Measurements from ENCODE around the gene TNS3. TPM values are rescaled to one million over a fixed set of nuclear protein-coding genes. Genes with fewer than 3 reads are reported as not detected.

Gene TNS3
- total and polyA plus RNA-seq, 2 of the 13 experiments (the other 11 are each of a cell fraction or from before 2014, with no cell fraction given), result 52.9 to 55.7 TPM

DNA sequence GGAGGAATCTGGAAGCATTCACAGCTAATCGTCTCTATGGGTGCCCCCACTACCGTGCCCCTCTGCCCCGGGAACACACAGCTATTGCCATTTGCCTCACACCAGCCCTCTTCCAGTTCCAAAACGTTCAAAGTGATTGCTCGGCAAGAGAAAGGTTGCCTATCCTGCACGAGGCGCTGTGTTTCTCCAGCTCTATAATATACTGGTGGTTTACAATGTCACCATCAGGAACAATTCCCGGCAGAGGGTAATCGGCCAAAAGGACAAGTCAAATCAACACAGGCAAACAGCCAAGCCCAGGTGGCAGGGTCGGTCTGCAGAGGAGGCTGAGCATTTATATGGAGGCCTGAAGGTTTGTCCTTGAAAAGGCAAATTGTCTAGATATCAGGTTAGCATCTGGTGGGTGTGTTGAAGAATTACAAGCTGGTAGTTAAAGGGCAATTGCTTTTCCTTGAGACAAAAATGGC is 29.2 kb upstream of the TNS3 start (continued):
- TF ChIP-seq ZBTB34 (CRISPR knock-in tag; IDR thresholded peaks at IDR 0.05) (peak; percentile 91), SCMH1 (CRISPR knock-in tag; IDR thresholded peaks at IDR 0.05; ENCODE audit: borderline replicate concordance) (no peak), SMARCC2 (IDR thresholded peaks at IDR 0.05) (no peak), FOXM1 (CRISPR knock-in tag; IDR thresholded peaks at IDR 0.05) (no peak), BATF2 (CRISPR knock-in tag; IDR thresholded peaks at IDR 0.05) (no peak), ZNF639 (CRISPR knock-in tag; conservative IDR thresholded peaks at IDR 0.05) (no peak), DR1 (CRISPR knock-in tag; IDR thresholded peaks at IDR 0.05) (no peak), SNAPC4 (CRISPR knock-in tag; IDR thresholded peaks at IDR 0.05) (no peak), ZNF652 (CRISPR knock-in tag; IDR thresholded peaks at IDR 0.05; ENCODE audit: borderline replicate concordance, low read depth) (no peak), SMARCE1 (IDR thresholded peaks at IDR 0.05; ENCODE audit: borderline replicate concordance) (no peak), ZNF549 (CRISPR knock-in tag; IDR thresholded peaks at IDR 0.05) (no peak), BRCA1 (CRISPR knock-in tag; IDR thresholded peaks at IDR 0.05) (no peak), NR2F1 (CRISPR knock-in tag; IDR thresholded peaks at IDR 0.05) (no peak), ZNF550 (CRISPR knock-in tag; IDR thresholded peaks at IDR 0.05; ENCODE audit: borderline replicate concordance) (no peak), ZNF30 (CRISPR knock-in tag; IDR thresholded peaks at IDR 0.05) (no peak)
- TF ChIP-seq, protein P1, sequence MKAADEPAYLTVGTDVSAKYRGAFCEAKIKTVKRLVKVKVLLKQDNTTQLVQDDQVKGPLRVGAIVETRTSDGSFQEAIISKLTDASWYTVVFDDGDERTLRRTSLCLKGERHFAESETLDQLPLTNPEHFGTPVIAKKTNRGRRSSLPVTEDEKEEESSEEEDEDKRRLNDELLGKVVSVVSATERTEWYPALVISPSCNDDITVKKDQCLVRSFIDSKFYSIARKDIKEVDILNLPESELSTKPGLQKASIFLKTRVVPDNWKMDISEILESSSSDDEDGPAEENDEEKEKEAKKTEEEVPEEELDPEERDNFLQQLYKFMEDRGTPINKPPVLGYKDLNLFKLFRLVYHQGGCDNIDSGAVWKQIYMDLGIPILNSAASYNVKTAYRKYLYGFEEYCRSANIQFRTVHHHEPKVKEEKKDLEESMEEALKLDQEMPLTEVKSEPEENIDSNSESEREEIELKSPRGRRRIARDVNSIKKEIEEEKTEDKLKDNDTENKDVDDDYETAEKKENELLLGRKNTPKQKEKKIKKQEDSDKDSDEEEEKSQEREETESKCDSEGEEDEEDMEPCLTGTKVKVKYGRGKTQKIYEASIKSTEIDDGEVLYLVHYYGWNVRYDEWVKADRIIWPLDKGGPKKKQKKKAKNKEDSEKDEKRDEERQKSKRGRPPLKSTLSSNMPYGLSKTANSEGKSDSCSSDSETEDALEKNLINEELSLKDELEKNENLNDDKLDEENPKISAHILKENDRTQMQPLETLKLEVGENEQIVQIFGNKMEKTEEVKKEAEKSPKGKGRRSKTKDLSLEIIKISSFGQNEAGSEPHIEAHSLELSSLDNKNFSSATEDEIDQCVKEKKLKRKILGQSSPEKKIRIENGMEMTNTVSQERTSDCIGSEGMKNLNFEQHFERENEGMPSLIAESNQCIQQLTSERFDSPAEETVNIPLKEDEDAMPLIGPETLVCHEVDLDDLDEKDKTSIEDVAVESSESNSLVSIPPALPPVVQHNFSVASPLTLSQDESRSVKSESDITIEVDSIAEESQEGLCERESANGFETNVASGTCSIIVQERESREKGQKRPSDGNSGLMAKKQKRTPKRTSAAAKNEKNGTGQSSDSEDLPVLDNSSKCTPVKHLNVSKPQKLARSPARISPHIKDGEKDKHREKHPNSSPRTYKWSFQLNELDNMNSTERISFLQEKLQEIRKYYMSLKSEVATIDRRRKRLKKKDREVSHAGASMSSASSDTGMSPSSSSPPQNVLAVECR (CRISPR knock-in tag; IDR thresholded peaks at IDR 0.05; ENCODE audit: borderline replicate concordance), result peak; percentile 42; the same call in 1 of the 2 replicates

Measured in HepG2 (cell line).